ENCODE data around the gene GRIK5. TPM values are rescaled to one million over a fixed set of nuclear protein-coding genes. Genes with fewer than 3 reads are reported as not detected.

The GRIK5 gene
- total and polyA plus RNA-seq, 4 donors: 0.09 to 0.42 (median 0.17) TPM; not detected in 1

- WGBS: 80% methylated on average over 10 of the region's 10 CpGs
Observed at GRCh38 chr19:41987141-41987860, 82.7 kb downstream of the GRIK5 start.

GRCh38 chr19:41984961-41985360, 85.0 kb downstream of the GRIK5 start:
- Histone ChIP-seq H3K4me1 (ENCODE audit: control insufficient read depth in 4 of 4, insufficient read depth in 4 of 4, low read length in 3 of 4) (no peaks in the 10 kb centered on the region), H3K27ac (ENCODE audit: low read depth in 1 of 2, low read length in 2 of 2) (no peak overlapping the region), H3K4me3 (ENCODE audit: low read depth in 1 of 3, low read length in 3 of 3) (no peak overlapping the region), H3K9ac (ENCODE audit: low read depth in 1 of 2, low read length in 2 of 2) (no peak overlapping the region), H3K9me3 (ENCODE audit: control insufficient read depth in 4 of 4, low read length in 3 of 4) (no peaks in the 10 kb centered on the region), H3K36me3 (ENCODE audit: control insufficient read depth in 4 of 4, insufficient read depth in 3 of 4, low read depth in 1 of 4, low read length in 3 of 4) (no peaks in the 10 kb centered on the region), H3K27me3 (ENCODE audit: control insufficient read depth in 4 of 4, insufficient read depth in 4 of 4, low read length in 3 of 4) (no peaks in the 10 kb centered on the region)
- TF ChIP-seq SP1 (IDR thresholded peaks at IDR 0.05): no peak
- no peak for TF ChIP-seq RXRA (IDR thresholded peaks at IDR 0.05)
- no peak for TF ChIP-seq EGR1 (IDR thresholded peaks at IDR 0.05; ENCODE audit: low read depth in 2 of 2)
- no peak for TF ChIP-seq FOXA2 (IDR thresholded peaks at IDR 0.05)
- no peak for TF ChIP-seq HNF4G (IDR thresholded peaks at IDR 0.05)
- TF ChIP-seq ZBTB33 (IDR thresholded peaks at IDR 0.05): no peak
- no peak for TF ChIP-seq HNF4A (conservative IDR thresholded peaks at IDR 0.05)
- no peak for TF ChIP-seq FOXA1 (IDR thresholded peaks at IDR 0.05)
- TF ChIP-seq GABPA (IDR thresholded peaks at IDR 0.05 in 1 of 2, conservative IDR thresholded peaks at IDR 0.05 in 1 of 2): no peak
- no peak for TF ChIP-seq CTCF (IDR thresholded peaks at IDR 0.05; ENCODE audit: low read depth, low read length, missing input control)
- TF ChIP-seq MAX (IDR thresholded peaks at IDR 0.05): no peak
- no peak for TF ChIP-seq YY1 (IDR thresholded peaks at IDR 0.05)
- no peak for TF ChIP-seq JUND (IDR thresholded peaks at IDR 0.05)
- no peak for TF ChIP-seq REST (IDR thresholded peaks at IDR 0.05)
- no peak for TF ChIP-seq RAD21 (IDR thresholded peaks at IDR 0.05)
- TF ChIP-seq ATF3 (IDR thresholded peaks at IDR 0.05): no peak
- no peak for TF ChIP-seq NR2F2 (IDR thresholded peaks at IDR 0.05)
- TF ChIP-seq TAF1 (conservative IDR thresholded peaks at IDR 0.05): no peak
- WGBS: 88% methylated on average over 17 of the region's 17 CpGs
- no peak for DNase-seq (ENCODE audit: low spot score)

More at GRCh38 chr19:41987141-41987860, 82.7 kb downstream of the GRIK5 start:
- no peak overlapping the region for H3K9ac ChIP-seq (ENCODE audit: low read depth in 1 of 2, low read length in 2 of 2)
- TF ChIP-seq CTCF (IDR thresholded peaks at IDR 0.05; ENCODE audit: low read depth, low read length, missing input control): no peak
- TF ChIP-seq SP1 (IDR thresholded peaks at IDR 0.05): no peak
- no peaks in the 10 kb centered on the region for H3K9me3 ChIP-seq (ENCODE audit: control insufficient read depth in 4 of 4, low read length in 3 of 4)
- H3K27ac ChIP-seq (ENCODE audit: low read depth in 1 of 2, low read length in 2 of 2): no peak overlapping the region
- H3K36me3 ChIP-seq (ENCODE audit: control insufficient read depth in 4 of 4, insufficient read depth in 3 of 4, low read depth in 1 of 4, low read length in 3 of 4): no peaks in the 10 kb centered on the region
- DNase-seq (ENCODE audit: low spot score): no peak
- no peak overlapping the region for H3K4me3 ChIP-seq (ENCODE audit: low read depth in 1 of 3, low read length in 3 of 3)
- H3K27me3 ChIP-seq (ENCODE audit: control insufficient read depth in 4 of 4, insufficient read depth in 4 of 4, low read length in 3 of 4): no peaks in the 10 kb centered on the region
- H3K4me1 ChIP-seq (ENCODE audit: control insufficient read depth in 4 of 4, insufficient read depth in 4 of 4, low read length in 3 of 4): no peaks in the 10 kb centered on the region

Measured in liver (tissue), 9 donors.